ENCODE data around the gene TMEM19.
A peak's percentile ranks its signal among the peaks of the same experiment; 100 is the strongest.

Gene TMEM19

GRCh38 chr12:71685914-71686657 is at the start of gene TMEM19:
Gene TMEM19, plus strand, starts transcription at chr12:71686082. Its CDS starts 599 bp downstream, at chr12:71686681.
- DNase-seq: peak; percentile 97

GRCh38 chr12:71636704-71637115 is 49.2 kb upstream of the TMEM19 start:
- DNase-seq: no peak

GRCh38 chr12:71638499-71638898 is 47.4 kb upstream of the TMEM19 start:
- DNase-seq: no peak

GRCh38 chr12:71639341-71639760 is 46.5 kb upstream of the TMEM19 start:
- peak; percentile 84 for DNase-seq

- DNase-seq: peak; percentile 63
Measured at GRCh38 chr12:71640316-71640715, 45.6 kb upstream of the TMEM19 start.

GRCh38 chr12:71641390-71641789 is 44.5 kb upstream of the TMEM19 start:
- no peak for DNase-seq

GRCh38 chr12:71642264-71642663 is 43.6 kb upstream of the TMEM19 start:
- DNase-seq: no peak

- no peak for DNase-seq
Measured at GRCh38 chr12:71645268-71645667, 40.6 kb upstream of the TMEM19 start.

- DNase-seq: no peak
Measured at GRCh38 chr12:71646512-71646911, 39.4 kb upstream of the TMEM19 start.

- no peak for DNase-seq
Measured at GRCh38 chr12:71648537-71648936, 37.3 kb upstream of the TMEM19 start.

GRCh38 chr12:71649401-71649800 is 36.5 kb upstream of the TMEM19 start:
- no peak for DNase-seq

- no peak for DNase-seq
Measured at GRCh38 chr12:71652656-71653055, 33.2 kb upstream of the TMEM19 start.

- no peak for DNase-seq
Measured at GRCh38 chr12:71653137-71653536, 32.7 kb upstream of the TMEM19 start.

GRCh38 chr12:71654200-71654599 is 31.7 kb upstream of the TMEM19 start:
- no peak for DNase-seq

GRCh38 chr12:71655495-71655894 is 30.4 kb upstream of the TMEM19 start:
- no peak for DNase-seq

GRCh38 chr12:71655907-71656306 is 30.0 kb upstream of the TMEM19 start:
- DNase-seq: no peak

GRCh38 chr12:71656740-71657139 is 29.1 kb upstream of the TMEM19 start:
- no peak for DNase-seq

GRCh38 chr12:71661977-71662530 is 23.8 kb upstream of the TMEM19 start:
- DNase-seq: no peak

- peak; percentile 85 for DNase-seq
Measured at GRCh38 chr12:71662849-71663560, 22.9 kb upstream of the TMEM19 start.

GRCh38 chr12:71663561-71664410 is 22.1 kb upstream of the TMEM19 start, which contains the start of the genes THAP2 and ZFC3H1:
Gene THAP2, plus strand, starts transcription at chr12:71664301. Its CDS starts 209 bp downstream, at chr12:71664510.
Gene ZFC3H1, minus strand, starts transcription at chr12:71663848. Its CDS starts 238 bp downstream, at chr12:71663610.
- DNase-seq: peak; percentile 99

GRCh38 chr12:71664411-71665089 is 21.3 kb upstream of the TMEM19 start:
- no peak for DNase-seq

GRCh38 chr12:71665090-71665463 is 20.8 kb upstream of the TMEM19 start:
- no peak for DNase-seq
